ENCODE data around the gene LRRC75A. TPM values are rescaled to one million over a fixed set of nuclear protein-coding genes. Genes with fewer than 3 reads are reported as not detected.
"Not testable (repeated sequence)": the region's sequence is repeated elsewhere in the genome, so short reads cannot be mapped to it uniquely, and the experiment has no call there.

Gene LRRC75A
- total and polyA plus RNA-seq, 5 donors = 0.63 to 1.3 (median 1.2) TPM

- intact Hi-C loops (cut with DNase I) = no loop called here
- Histone ChIP-seq H3K4me3 (ENCODE audit: low read length) (no peak overlapping the region), H3K9me3 (ENCODE audit: control insufficient read depth, low read length) (no peaks in the 10 kb centered on the region), H3K27ac (ENCODE audit: low read length) (no peak overlapping the region), H3K27me3 (ENCODE audit: control insufficient read depth, insufficient read depth) (no peaks in the 10 kb centered on the region), H3K4me1 (ENCODE audit: control insufficient read depth, insufficient read depth, low read length) (peaks cover 6% of the 10 kb centered on the region)
- 92% methylated on average over 3 of the region's 3 CpGs for WGBS
- ATAC-seq (no peak), DNase-seq (no peak)
Observed at GRCh38 chr17:16461606-16461866, 30.5 kb downstream of the LRRC75A start.

DNA sequence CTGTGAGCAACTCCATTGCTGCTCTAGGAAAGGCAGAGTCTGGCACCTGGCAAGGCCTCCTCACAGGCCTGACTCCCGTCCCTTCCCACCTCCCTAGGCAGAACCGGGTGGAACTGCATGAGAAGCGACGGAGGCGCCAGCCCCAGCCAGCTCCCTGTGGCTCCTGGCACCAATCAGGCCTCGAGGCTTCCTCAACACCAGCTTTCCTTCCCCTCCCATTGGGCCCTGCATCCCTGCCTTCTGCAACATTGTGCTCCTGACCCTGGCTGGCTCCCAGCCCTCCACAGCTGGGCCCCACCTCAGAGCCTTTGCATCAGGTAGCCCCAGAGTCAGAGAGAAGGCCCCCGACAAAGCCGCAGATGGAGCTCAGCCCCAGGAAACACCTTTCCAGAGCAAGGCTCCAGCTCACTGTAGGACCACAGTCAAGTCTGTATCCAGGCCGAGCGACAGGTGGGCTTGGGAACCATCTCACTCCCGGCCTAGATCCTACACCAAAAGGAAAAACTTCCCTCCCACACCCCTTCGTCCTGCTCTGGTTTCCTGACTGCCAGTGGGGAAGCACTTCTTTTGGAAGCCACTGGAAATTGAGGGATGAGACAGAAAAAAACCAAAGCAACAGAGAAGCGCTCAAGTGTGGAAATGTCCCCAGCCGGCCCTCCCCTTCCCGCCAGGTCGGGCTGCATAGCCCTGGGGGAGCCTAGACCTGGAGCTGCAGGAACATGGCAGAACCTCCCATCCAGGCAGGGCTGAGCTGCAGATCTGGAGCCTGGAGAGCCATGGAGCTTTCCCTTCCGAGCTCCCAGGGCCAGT, 31.0 kb downstream of the LRRC75A start:
- no peaks in the 10 kb centered on the region for H3K9me3 ChIP-seq (ENCODE audit: control insufficient read depth, low read length)
- peaks cover 5% of the 10 kb centered on the region for H3K4me1 ChIP-seq (ENCODE audit: control insufficient read depth, insufficient read depth, low read length)
- 90% methylated on average over 17 of the region's 17 CpGs for WGBS

DNA sequence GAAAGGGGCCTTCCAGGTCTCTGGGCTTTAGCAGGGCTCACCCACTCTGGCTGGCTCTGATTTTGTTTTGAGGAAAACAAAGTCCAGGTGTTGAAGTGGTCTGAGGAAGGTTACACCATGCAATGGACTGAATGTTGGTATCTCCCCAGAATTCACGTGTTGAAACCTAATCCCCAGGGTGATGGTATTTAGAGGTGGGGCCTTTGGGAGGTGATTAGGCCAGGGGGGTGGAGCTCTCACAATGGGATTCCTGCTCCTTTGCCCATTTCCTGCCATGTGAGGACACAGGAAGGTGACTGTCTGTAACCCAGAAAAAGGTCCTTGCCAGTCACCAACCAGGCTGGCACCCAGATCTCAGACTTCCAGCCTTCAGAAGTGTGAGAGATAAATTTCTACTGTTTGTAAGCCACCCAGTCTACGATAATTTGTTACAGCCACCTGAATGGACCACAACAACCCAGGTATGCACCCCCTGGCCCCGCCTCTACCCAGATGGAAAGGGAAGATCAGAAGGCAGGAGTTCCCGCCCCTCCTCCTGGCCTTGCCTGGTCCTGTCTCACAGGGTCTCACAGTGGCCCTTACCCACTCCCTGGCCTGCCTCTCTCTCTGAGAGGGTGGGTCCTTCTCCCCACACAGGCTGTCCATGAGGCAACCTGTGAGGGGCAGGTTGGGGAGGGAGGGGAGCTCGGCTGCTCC, 32.0 kb downstream of the LRRC75A start:
- H3K27me3 ChIP-seq (ENCODE audit: control insufficient read depth, insufficient read depth) = no peaks in the 10 kb centered on the region
- intact Hi-C loops (cut with DNase I) = loop anchor here in 1 of 4 donors (5.0 kb wide), 1 partner anchor 52 kb away; no protein-coding TSS in a partner anchor
- no peak overlapping the region for H3K27ac ChIP-seq (ENCODE audit: low read length)
- 76% methylated on average over 5 of the region's 5 CpGs for WGBS
- no peak overlapping the region for H3K4me3 ChIP-seq (ENCODE audit: low read length)
- no peaks in the 10 kb centered on the region for H3K9me3 ChIP-seq (ENCODE audit: control insufficient read depth, low read length)
- no peak for DNase-seq
- H3K4me1 ChIP-seq (ENCODE audit: control insufficient read depth, insufficient read depth, low read length) = peaks cover 4% of the 10 kb centered on the region
- ATAC-seq = no peak

More for the DNA sequence above, 31.0 kb downstream of the LRRC75A start:
- H3K4me3 ChIP-seq (ENCODE audit: low read length) = no peak overlapping the region
- H3K27me3 ChIP-seq (ENCODE audit: control insufficient read depth, insufficient read depth) = no peaks in the 10 kb centered on the region
- intact Hi-C loops (cut with DNase I) = no loop called here
- no peak for ATAC-seq
- no peak for DNase-seq
- H3K27ac ChIP-seq (ENCODE audit: low read length) = no peak overlapping the region

- ATAC-seq (no peak), DNase-seq (no peak)
- H3K27me3 ChIP-seq (ENCODE audit: control insufficient read depth, insufficient read depth) = no peaks in the 10 kb centered on the region
- H3K4me1 ChIP-seq (ENCODE audit: control insufficient read depth, insufficient read depth, low read length) = peaks cover 4% of the 10 kb centered on the region
- H3K9me3 ChIP-seq (ENCODE audit: control insufficient read depth, low read length) = no peaks in the 10 kb centered on the region
- H3K27ac ChIP-seq (ENCODE audit: low read length) = no peak overlapping the region
- H3K4me3 ChIP-seq (ENCODE audit: low read length) = no peak overlapping the region
- WGBS = 65% methylated on average over 11 of the region's 11 CpGs
- intact Hi-C loops (cut with DNase I) = loop anchor here in 1 of 4 donors (5.0 kb wide), 1 partner anchor 53 kb away; no protein-coding TSS in a partner anchor
Observed at GRCh38 chr17:16459271-16459670, 32.7 kb downstream of the LRRC75A start.

DNA sequence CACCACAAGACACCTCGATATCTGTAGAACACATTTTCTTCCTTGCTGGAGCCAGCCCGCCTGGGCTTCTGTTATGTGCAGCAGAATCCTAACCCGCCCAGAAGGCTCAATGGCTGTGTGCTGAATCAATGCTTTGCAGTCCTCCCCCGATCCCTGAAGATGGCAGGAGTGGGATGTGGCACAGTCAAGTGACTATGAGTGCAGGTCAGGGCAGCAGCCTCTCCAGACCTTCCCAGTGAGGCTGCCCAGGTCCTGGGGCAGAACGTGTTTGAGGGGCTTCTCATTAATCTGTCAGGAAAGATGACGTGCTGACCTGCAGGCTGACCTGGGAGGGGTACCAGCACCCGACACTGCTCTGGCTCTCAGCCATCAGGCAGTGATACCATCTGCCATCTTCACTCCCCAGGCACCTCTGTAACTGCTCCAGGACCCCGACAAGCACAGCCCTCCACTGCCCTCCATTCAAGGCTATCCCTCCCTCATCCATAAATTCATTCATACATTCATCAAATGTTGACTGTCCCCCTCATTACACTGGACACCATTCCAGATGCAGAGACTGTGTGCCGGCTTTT, 35.2 kb downstream of the LRRC75A start:
- 71% methylated on average over 9 of the region's 9 CpGs for WGBS
- ATAC-seq (no peak), DNase-seq (no peak)
- intact Hi-C loops (cut with DNase I) = loop anchor here in 2 of 4 donors (2.0 to 5.0 kb wide), 2 partner anchors 55 to 58 kb away; no protein-coding TSS in a partner anchor
- H3K27me3 ChIP-seq (ENCODE audit: control insufficient read depth, insufficient read depth) = no peaks in the 10 kb centered on the region
- H3K27ac ChIP-seq (ENCODE audit: low read length) = no peak overlapping the region
- no peaks in the 10 kb centered on the region for H3K9me3 ChIP-seq (ENCODE audit: control insufficient read depth, low read length)
- H3K4me3 ChIP-seq (ENCODE audit: low read length) = no peak overlapping the region
- peaks cover 2% of the 10 kb centered on the region for H3K4me1 ChIP-seq (ENCODE audit: control insufficient read depth, insufficient read depth, low read length)

DNA sequence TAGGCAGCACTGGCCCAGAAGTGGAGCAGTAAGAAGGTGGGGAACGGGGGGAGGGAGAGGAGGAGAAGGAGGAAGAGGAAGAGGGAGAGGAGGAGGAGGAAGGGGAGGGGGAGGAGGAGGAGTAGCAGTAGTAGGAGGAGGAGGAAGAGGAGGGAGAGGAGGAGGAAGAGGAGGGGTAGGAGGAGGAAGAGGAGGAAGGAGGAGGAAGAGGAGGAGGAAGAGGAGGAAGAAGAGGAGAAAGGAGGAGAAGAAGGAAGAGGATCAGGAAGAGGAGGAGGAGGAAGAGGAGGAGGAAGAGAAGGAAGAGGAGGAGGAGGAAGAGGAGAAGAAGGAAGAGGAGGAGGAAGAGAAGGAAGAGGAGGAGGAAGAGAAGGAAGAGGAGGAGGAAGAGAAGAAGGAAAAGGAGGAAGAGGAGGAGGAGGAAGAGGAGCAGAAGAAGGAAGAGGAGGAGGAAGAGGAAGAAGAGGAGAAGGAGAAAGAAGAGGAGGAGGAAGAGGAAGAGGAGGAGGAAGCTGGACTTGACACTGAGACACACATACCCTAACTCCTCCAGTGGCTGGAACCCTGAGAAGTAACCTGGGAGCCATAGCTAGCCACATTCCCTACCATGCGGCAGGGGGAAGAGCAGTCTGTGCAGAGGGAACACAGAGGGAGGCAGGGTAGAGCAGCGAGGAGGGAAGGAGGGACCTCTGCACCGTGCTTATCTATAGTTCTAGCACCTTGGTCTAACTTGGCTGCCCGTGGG, 35.8 kb downstream of the LRRC75A start:
- H3K27ac ChIP-seq (ENCODE audit: low read length) = no peak overlapping the region
- peaks cover 2% of the 10 kb centered on the region for H3K4me1 ChIP-seq (ENCODE audit: control insufficient read depth, insufficient read depth, low read length)
- ATAC-seq (no peak), DNase-seq (no peak)
- intact Hi-C loops (cut with DNase I) = loop anchor here in 2 of 4 donors (2.0 to 5.0 kb wide), 2 partner anchors 56 to 59 kb away; no protein-coding TSS in a partner anchor
- no peaks in the 10 kb centered on the region for H3K9me3 ChIP-seq (ENCODE audit: control insufficient read depth, low read length)
- WGBS = 70% methylated on average over 5 of the region's 5 CpGs
- H3K4me3 ChIP-seq (ENCODE audit: low read length) = no peak overlapping the region
- no peaks in the 10 kb centered on the region for H3K27me3 ChIP-seq (ENCODE audit: control insufficient read depth, insufficient read depth)

DNA sequence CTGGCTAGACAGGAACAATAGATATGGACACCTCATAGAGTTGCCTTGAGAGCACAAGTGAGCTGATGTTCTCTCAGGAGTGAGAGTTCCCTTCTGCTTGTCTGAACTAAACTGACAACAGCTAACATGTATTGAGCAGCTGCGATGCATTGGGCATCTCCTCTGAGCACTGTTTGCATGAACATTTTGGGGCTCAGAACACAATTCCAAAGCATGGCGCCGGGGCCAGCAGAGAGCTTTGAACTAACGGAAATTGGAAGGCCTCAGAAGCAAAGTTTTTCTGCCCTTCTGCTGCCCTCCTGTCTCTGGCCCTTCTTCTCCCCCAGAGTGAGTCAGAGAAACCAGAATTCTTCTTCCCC, 38.5 kb downstream of the LRRC75A start:
- ATAC-seq = no peak
- intact Hi-C loops (cut with DNase I) = loop anchor here (2.0 to 5.0 kb wide), 2 partner anchors 67 to 69 kb away; no protein-coding TSS in a partner anchor
- H3K27ac ChIP-seq (ENCODE audit: low read length) = no peak overlapping the region
- H3K4me1 ChIP-seq (ENCODE audit: control insufficient read depth, insufficient read depth, low read length) = no peaks in the 10 kb centered on the region
- no peaks in the 10 kb centered on the region for H3K27me3 ChIP-seq (ENCODE audit: control insufficient read depth, insufficient read depth)
- 87% methylated on average over 4 of the region's 4 CpGs for WGBS
- no peaks in the 10 kb centered on the region for H3K9me3 ChIP-seq (ENCODE audit: control insufficient read depth, low read length)
- H3K4me3 ChIP-seq (ENCODE audit: low read length) = no peak overlapping the region
- DNase-seq = no peak

GRCh38 chr17:16452268-16452667, 39.7 kb downstream of the LRRC75A start:
- intact Hi-C loops (cut with DNase I) = loop anchor here (2.0 to 5.0 kb wide), 2 partner anchors 69 to 70 kb away; no protein-coding TSS in a partner anchor
- WGBS = 77% methylated on average over 8 of the region's 8 CpGs

GRCh38 chr17:16450028-16450427, 42.0 kb downstream of the LRRC75A start:
- ATAC-seq = no peak
- Histone ChIP-seq H3K4me1 (ENCODE audit: control insufficient read depth, insufficient read depth, low read length) (no peaks in the 10 kb centered on the region), H3K9me3 (ENCODE audit: control insufficient read depth, low read length) (no peaks in the 10 kb centered on the region), H3K27me3 (ENCODE audit: control insufficient read depth, insufficient read depth) (no peaks in the 10 kb centered on the region), H3K4me3 (ENCODE audit: low read length) (no peak overlapping the region), H3K27ac (ENCODE audit: low read length) (no peak overlapping the region)
- 91% methylated on average over 4 of the region's 4 CpGs for WGBS
- peak in 1 of 3 donors; percentile 12 for DNase-seq
- intact Hi-C loops (cut with DNase I) = loop anchor here in 1 of 4 donors (5.0 kb wide), 1 partner anchor 72 kb away; no protein-coding TSS in a partner anchor

More at GRCh38 chr17:16452268-16452667, 39.7 kb downstream of the LRRC75A start:
- H3K4me3 ChIP-seq (ENCODE audit: low read length); ATAC-seq; H3K4me1 ChIP-seq (ENCODE audit: control insufficient read depth, insufficient read depth, low read length); H3K27me3 ChIP-seq (ENCODE audit: control insufficient read depth, insufficient read depth); H3K27ac ChIP-seq (ENCODE audit: low read length); H3K9me3 ChIP-seq (ENCODE audit: control insufficient read depth, low read length): not testable (repeated sequence)
- peak in 1 of 3 donors; percentile 13 for DNase-seq

- no peak overlapping the region for H3K27ac ChIP-seq (ENCODE audit: low read length)
- no peak overlapping the region for H3K4me3 ChIP-seq (ENCODE audit: low read length)
- no peaks in the 10 kb centered on the region for H3K27me3 ChIP-seq (ENCODE audit: control insufficient read depth, insufficient read depth)
- intact Hi-C loops (cut with DNase I) = no loop called here
- DNase-seq (peak in 1 of 3 donors; percentile 36), ATAC-seq (no peak)
- 83% methylated on average over 11 of the region's 11 CpGs for WGBS
- H3K9me3 ChIP-seq (ENCODE audit: control insufficient read depth, low read length) = no peaks in the 10 kb centered on the region
- H3K4me1 ChIP-seq (ENCODE audit: control insufficient read depth, insufficient read depth, low read length) = no peaks in the 10 kb centered on the region
Observed at GRCh38 chr17:16449121-16449570, 42.8 kb downstream of the LRRC75A start.
